ENCODE results near the gene FADS1. TPM values are rescaled to one million over a fixed set of nuclear protein-coding genes. Genes with fewer than 3 reads are reported as not detected.

The FADS1 gene
- total and polyA plus RNA-seq, 12 donors = 28.3 to 410 (median 102) TPM

- intact Hi-C loops (cut with DNase I) = no loop called here
- no peak overlapping the region for H3K4me3 ChIP-seq
- DNase-seq = no peak
- peaks cover 3 to 6% of the 10 kb centered on the region in 2 donors for H3K4me1 ChIP-seq (replicated peaks in 1 of 2)
- WGBS, 4 donors = 80 to 92% (median 85%) methylated on average over 3 to 4 of the region's 4 CpGs; no CpG with 5 or more reads in 1 of the 4 donors
- no peaks in the 10 kb centered on the region for H3K36me3 ChIP-seq (replicated peaks in 1 of 2)
- no peak overlapping the region for H3K27ac ChIP-seq
- H3K27me3 ChIP-seq = no peaks in the 10 kb centered on the region
- no peaks in the 10 kb centered on the region for H3K9me3 ChIP-seq (replicated peaks in 1 of 3)
- TF ChIP-seq POLR2A (IDR thresholded peaks at IDR 0.05) = no peak
- no peak for TF ChIP-seq CTCF (IDR thresholded peaks at IDR 0.05)
These were observed 60.7 kb downstream of the FADS1 start for GRCh38 chr11:61756147-61756451.

GRCh38 chr11:61754534-61755482, 62.0 kb downstream of the FADS1 start:
- intact Hi-C loops (cut with DNase I) = no loop called here
- Histone ChIP-seq H3K27me3 (no peaks in the 10 kb centered on the region), H3K36me3 (replicated peaks in 1 of 2) (no peaks in the 10 kb centered on the region), H3K9me3 (replicated peaks in 1 of 3) (no peaks in the 10 kb centered on the region), H3K4me3 (no peak overlapping the region), H3K4me1 (replicated peaks in 1 of 2) (peaks cover 3 to 6% of the 10 kb centered on the region in 2 donors), H3K27ac (no peak overlapping the region)
- TF ChIP-seq CTCF (IDR thresholded peaks at IDR 0.05) = no peak
- no peak for TF ChIP-seq POLR2A (IDR thresholded peaks at IDR 0.05)
- no peak for DNase-seq
- 80 to 91% (median 87%) methylated on average over 7 to 31 of the region's 31 CpGs for WGBS, 4 donors

- no peaks in the 10 kb centered on the region for H3K36me3 ChIP-seq (replicated peaks in 1 of 2)
- WGBS, 4 donors = 82 to 95% (median 93%) methylated on average over 5 of the region's 5 CpGs
- no peak for DNase-seq
- no peak overlapping the region for H3K27ac ChIP-seq
- intact Hi-C loops (cut with DNase I) = no loop called here
- no peaks in the 10 kb centered on the region for H3K9me3 ChIP-seq (replicated peaks in 1 of 3)
- no peak for TF ChIP-seq CTCF (IDR thresholded peaks at IDR 0.05)
- TF ChIP-seq POLR2A (IDR thresholded peaks at IDR 0.05) = no peak
- peaks cover 3 to 6% of the 10 kb centered on the region in 2 donors for H3K4me1 ChIP-seq (replicated peaks in 1 of 2)
- no peak overlapping the region for H3K4me3 ChIP-seq
- no peaks in the 10 kb centered on the region for H3K27me3 ChIP-seq
These were observed 63.1 kb downstream of the FADS1 start for GRCh38 chr11:61753672-61754071.

GRCh38 chr11:61752925-61753521, 63.8 kb downstream of the FADS1 start:
- no peaks in the 10 kb centered on the region for H3K27me3 ChIP-seq
- H3K9me3 ChIP-seq (replicated peaks in 1 of 3) = no peaks in the 10 kb centered on the region
- peaks cover 3 to 6% of the 10 kb centered on the region in 2 donors for H3K4me1 ChIP-seq (replicated peaks in 1 of 2)
- TF ChIP-seq POLR2A (IDR thresholded peaks at IDR 0.05) (no peak), CTCF (IDR thresholded peaks at IDR 0.05) (no peak)
- 29 to 52% (median 42%) methylated on average over 10 to 17 of the region's 17 CpGs for WGBS, 4 donors
- H3K4me3 ChIP-seq = peak overlapping the region in 1 of 4 donors; percentile 61
- H3K36me3 ChIP-seq (replicated peaks in 1 of 2) = no peaks in the 10 kb centered on the region
- no peak for DNase-seq
- H3K27ac ChIP-seq = no peak overlapping the region
- intact Hi-C loops (cut with DNase I) = no loop called here
